Uterus (tissue), 2 donors: ENCODE results near the gene STX16.

ENCODE experiments used
- CTCF ChIP-seq, 4 experiments: fragments of 200-600 bp in 2 of 4; fragments of 450-650 bp in 2 of 4; sonication (generic) in 2 of 4; IDR thresholded peaks; one replicate each; pipeline ENCODE4 v1.5.1; 2016 to 2019; ENCODE audit warnings: antibody characterized with exemption in 4 of 4, mild to moderate bottlenecking in 2 of 4, moderate library complexity in 1 of 4
- POLR2A ChIP-seq, 2 donors: fragments of 450-650 bp; IDR thresholded peaks; one replicate each; pipeline ENCODE4 v1.6.1; 2016; ENCODE audit warnings: antibody characterized with exemption in 2 of 2, mild to moderate bottlenecking in 1 of 2, moderate library complexity in 1 of 2

- TF ChIP-seq CTCF (IDR thresholded peaks at IDR 0.05) (no peak), POLR2A (IDR thresholded peaks at IDR 0.05) (no peak)
Measured at GRCh38 chr20:58647162-58647795, 3.8 kb upstream of the STX16 start.
